Adrenal gland (tissue), 5 donors: ENCODE results near the gene MBD3L3.
"Not testable (repeated sequence)": the region's sequence is repeated elsewhere in the genome, so short reads cannot be mapped to it uniquely, and the experiment has no call there.

Source experiments
- CTCF ChIP-seq, 6 experiments: fragments of 450-650 bp in 4 of 6; fragments of 200-600 bp in 2 of 6; sonication (generic) in 1 of 6; IDR thresholded peaks; 1 replicate in 5 of 6; 2 replicates in 1 of 6; pipeline versions ENCODE4 v1.5.1 to v1.8.0; 2016 to 2021; ENCODE audit warnings: antibody characterized with exemption in 6 of 6, mild to moderate bottlenecking in 2 of 6, moderate library complexity in 1 of 6
- POLR2A ChIP-seq, 2 donors: fragments of 450-650 bp; IDR thresholded peaks; one replicate each; pipeline ENCODE4 v1.6.1; 2017; ENCODE audit warnings: antibody characterized with exemption in 2 of 2, mild to moderate bottlenecking in 2 of 2, moderate library complexity in 1 of 2
- donor health status: DM: no; HTN: no; CAD: no.

GRCh38 chr19:7021331-7021730 lies 37.1 kb downstream of the MBD3L3 start, which contains the start of gene MBD3L2B:
- not testable (repeated sequence) for TF ChIP-seq POLR2A, CTCF (IDR thresholded peaks at IDR 0.05)
